Cortex of kidney (tissue), 1 donor: ENCODE data around the gene GRIA1.

Source experiments
- DNase-seq: peaks from one replicate; lab custom pipeline; 2025; lab: John Stamatoyannopoulos, UW

Gene GRIA1

DNA sequence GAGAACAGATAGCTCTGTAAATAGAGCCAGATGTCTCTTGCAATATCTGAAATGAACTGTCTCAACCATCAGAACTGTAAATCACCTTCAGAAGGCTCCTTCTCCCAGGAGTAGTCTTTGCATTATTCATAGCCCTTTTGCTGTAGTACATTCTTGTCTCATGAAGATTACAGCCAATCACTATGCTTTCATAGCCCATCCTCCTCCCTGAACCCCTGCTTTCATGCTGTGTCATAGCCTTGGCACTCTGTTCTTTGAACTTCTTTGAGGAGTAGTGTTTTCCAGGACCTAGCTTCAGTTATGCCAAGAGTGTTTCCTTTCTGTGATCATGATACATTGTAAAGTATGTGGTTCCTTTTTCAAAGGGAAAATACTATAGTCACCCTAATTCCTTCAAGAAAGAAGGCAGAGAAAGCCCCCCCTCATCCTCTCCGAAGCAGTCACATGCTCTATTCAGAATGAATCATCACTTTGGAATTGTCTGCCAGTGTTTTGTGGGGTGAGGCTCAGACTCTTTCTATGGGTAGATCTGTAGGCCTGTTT, 61.1 kb downstream of the GRIA1 start:
- DNase-seq: no peak

GRCh38 chr5:153552886-153553285, 62.4 kb downstream of the GRIA1 start:
- no peak for DNase-seq

DNA sequence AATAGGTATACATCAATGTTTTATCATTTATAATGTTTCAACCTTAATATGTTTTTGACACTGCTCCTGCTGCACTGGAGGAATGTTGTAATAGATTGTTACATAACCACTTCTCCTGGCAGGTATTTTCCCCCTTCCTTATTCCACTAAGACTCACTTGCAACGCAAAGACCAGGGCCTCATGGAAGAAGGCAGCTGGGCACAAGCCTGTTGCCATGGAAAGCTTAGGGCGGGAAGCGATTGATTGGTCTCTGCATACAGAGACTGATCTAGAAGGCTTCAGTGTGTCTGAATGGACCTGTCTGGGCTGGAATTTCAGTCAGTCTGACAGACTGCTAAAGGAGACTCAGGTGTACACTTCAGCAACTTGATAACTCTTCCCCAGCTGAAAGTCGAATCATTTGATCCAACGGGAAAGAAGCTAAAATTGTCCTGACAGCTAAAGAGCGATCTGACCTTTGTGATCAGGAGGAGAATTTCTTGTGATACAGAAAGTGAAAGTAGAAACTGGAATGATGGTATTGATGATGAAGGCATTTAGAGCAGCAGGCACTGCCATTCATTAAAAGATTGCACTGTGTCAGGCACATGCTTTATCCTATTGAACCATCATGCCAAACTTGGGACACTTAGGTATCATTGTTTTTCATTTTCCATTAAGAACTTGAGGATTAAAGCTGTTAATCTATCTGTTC, 65.1 kb downstream of the GRIA1 start:
- DNase-seq: no peak

DNA sequence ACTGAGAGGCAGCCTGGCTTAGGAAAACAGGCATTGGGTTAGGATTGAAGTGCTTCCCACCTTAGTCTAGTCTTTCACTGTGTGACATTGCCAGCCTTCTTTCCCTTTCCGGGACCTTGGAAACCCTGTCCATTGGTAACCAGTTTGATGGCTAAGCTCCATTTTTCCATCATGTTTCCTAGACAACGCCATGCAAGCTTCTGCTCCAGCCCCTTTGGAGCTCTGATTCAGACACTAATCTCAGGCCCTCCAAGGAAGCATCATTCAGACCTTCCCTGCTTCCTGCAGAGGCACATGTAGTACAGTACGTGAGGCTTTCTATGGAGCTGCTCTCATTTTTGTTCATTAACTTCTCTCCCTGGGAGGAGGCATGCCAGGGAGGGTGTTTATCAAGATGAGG, 68.5 kb downstream of the GRIA1 start:
- no peak for DNase-seq

GRCh38 chr5:153559926-153560325, 69.5 kb downstream of the GRIA1 start:
- no peak for DNase-seq

DNA sequence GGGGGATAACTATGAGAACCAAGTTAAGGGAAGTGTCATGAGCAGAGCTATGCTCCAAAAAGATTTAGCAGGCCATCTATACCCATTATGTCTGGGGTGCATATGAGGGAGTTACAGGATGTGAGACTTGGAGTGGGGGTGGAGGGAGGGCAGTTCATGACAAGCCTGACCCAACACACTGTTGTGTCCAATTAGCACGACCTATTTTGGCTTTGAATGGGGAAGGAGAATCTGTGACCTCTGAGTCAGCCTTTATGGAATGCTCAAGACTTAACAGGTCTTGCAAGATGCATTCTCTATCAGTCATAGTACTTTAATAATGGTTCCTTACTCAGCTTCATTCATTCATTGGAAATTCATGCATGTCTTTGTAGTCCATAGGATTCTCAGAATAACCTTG, 71.7 kb downstream of the GRIA1 start:
- no peak for DNase-seq

DNA sequence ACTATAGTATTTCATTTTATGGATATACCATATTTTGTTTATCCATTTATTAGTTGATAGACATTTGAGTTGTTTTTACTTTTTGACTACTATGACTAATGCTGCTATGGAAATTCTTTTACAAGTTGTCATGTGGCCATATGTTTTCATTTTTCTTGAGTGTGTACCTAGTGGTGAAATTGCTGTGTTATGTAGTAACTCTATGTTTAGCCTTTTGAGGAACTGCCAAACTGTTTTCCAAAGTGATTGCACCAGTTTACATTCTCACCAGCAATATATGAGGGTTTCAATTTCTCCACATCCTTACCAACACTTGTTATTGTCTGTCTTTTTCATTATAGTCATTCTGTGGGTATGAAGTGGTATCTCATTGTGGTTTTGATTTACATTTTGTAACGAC, 75.4 kb downstream of the GRIA1 start:
- no peak for DNase-seq

DNA sequence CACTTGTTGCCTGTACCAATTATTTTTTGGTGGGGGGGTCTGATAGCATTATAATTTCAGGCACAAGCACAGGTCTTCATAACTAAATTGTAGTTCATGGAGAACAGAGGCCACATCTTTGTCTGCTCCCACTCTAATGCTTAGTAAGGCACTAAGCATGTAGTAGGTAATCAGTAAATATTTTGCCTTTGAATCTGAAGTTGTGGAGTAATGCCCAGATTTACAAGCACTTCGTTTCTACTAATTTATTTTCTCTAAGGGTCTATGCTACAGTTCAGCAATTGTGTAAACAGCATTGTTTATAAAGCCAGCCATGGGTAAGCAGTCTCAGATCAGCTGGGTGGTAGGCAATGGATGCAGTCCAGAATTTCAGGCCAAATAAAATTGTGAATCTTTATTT, 78.6 kb downstream of the GRIA1 start:
- DNase-seq: no peak

- DNase-seq: no peak
These were observed 80.7 kb downstream of the GRIA1 start for GRCh38 chr5:153571162-153571561.

- no peak for DNase-seq
These were observed 82.1 kb downstream of the GRIA1 start for GRCh38 chr5:153572411-153573145.

DNA sequence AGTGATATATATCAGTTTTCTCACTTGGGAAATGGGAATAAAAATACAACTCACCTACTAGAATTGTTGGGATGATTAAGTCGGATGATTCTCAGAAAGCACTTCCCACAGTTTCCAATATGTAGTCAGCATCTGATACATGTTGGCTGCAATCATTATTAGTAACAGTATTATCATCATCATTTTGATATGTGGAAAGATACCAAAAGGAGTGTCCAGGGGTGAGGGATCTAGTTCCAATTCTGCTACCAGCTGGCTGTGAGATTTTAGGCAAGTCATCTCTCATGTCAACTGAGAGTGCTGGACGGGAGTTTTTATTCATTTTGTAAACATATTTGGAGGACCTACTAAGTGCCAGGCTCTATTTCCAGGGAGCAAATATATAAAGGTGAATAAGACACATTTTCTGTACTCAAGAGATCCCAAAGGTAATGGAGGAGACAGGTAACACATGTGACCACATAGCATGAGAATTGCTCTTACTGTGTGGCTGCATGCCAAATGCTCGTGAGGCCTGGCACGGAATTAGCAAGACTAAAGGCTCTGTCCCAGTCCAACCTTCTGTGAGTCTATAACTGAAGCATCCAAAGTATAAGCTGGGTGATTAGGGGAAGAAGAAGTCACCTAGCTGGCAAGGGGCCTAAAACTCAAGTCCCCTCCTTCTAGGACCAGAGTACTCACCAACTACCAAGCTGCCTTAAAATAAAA, 83.0 kb downstream of the GRIA1 start:
- DNase-seq: no peak

DNA sequence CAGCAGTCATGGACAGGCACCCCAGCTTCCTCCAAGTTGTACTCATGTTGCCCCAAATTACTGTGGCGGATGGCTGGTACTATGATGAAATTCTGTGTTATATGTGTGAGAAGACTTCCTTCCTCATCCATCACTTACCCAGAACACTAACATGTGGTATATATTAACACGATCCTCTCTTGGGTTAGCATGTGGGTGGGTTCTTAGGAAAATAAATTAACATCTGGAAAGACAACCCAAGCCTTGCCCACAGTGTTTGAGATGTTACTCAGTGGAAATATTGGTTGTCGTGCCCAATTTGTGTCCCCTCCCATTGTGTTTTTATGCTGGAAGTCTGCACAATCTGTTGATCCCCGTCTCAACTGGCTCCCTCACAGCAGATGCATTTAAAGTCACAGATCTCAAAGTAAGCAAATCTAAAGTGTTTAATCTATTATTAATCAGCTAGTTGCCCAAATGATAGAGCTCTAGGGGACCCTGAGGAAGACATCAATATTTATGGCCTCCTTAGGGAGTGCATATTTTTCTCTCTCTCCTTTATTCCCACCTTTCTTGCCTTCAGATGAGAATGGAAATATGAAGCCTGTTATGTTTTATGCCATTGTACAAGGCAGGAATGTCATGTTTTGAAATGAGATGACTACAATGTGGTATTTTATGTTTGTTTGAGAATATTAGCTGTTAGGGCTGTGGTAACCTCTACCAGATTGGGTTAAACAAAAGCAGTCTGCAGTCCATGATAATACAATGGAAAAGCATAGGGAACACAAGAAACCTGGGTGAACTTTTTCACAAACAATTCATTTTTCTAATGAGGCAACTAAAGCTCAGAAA, 93.9 kb downstream of the GRIA1 start:
- no peak for DNase-seq

DNA sequence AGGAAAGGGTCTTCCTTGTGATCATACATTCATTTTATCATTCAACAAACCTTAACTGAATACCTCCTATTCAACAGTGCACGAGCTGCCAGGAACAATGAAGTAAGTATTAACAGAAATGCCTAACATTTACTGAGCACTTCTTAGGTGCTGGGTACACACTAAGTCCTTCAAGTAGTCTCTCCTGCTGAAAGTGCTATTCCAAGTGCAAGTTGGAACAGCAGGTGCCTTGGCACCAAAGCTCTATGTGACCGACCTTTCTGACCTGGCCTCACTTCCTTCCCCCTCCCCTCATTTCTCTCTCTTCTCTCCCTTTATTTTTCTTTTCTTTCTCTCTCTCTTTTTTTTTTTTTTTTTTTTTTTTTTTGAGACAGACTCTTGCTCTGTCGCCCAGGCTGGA, 94.5 kb downstream of the GRIA1 start:
- DNase-seq: no peak

DNA sequence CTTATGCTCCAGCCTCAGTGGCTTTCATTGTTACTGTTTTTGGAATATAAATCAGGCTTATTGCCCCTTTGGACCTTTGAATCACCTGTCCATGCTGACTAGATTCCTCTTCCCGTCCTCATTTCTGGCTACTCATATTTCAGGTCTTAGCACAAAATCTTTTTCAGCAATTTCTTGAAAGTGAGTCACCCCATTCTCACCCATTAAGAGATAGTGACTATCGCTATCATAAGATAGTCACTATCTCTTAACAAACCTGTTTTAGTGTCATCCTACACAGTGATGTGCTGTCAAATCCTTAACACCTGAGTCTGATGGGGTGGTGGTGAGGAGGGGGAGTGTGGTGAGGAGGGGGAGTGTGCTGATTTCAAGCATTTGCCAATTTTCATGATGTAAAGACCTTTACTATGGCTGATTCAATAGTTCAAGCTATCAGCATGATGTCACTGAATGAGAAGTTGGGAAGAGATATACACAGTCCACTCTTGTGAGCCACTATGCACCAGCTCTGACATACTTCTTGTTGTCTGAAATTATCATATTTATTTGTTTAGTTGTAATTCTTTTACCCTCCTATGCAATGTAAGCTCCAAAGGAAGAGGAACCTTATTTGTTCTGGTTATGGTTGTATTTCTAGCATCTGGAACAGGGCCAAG, 95.3 kb downstream of the GRIA1 start:
- no peak for DNase-seq

- DNase-seq: no peak
These were observed 101.6 kb downstream of the GRIA1 start for GRCh38 chr5:153592081-153592480.

DNA sequence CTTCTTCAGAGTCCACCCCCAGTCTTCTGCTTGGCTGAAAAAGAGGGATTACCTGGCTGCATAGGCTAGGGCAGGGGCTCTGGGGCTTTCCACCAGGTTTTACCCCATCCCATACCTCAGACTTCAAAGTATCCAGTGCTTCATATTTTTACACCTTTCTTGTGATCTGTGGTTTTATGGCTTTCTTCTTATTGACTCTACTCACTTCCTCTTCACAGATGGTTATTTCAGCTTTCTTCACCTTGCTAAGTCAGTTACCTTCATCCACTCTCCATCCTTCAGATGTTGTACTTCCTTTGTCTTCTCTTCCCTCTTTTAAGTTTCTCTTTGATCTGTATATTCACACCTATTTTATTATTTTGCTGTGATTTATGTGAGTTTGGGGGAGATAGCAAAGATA, 104.3 kb downstream of the GRIA1 start:
- DNase-seq: no peak

DNA sequence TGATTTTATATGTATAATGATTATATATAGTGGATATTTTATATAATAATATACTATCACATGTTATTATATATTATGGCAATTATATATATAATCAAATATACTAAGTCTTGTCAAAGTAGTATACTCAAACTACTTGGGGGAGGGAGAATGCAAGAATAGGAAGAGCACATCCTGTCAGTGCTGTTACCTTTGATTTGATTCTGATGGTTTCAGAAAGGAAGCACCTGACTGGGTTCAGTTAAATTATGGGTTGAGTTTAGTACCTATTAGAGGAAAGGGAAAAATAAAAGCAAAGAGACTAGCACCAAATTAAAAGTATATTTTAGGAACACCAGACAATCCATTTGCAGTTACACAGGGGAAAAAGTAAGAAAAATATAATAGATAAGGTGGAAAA, 107.6 kb downstream of the GRIA1 start:
- no peak for DNase-seq

DNA sequence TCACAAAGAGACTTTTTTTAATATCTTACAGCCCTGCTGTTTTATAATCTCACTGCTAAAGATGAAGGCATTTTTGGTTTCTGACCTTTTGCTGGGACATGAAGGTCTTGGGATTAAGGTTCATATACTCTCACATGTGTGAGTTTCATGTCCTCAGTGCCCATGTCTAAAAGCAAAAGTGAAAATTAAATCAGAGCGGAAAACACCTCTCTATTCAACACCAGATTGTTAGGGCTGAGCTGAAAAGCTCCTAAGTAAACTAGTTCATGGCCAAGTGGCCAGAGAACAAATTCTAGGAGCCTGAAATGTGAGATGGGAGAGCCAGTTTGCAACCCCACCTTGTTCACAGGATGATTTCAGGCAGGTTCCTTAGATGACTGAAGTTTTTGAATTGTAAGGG, 110.9 kb downstream of the GRIA1 start:
- no peak for DNase-seq

- no peak for DNase-seq
These were observed 114.9 kb downstream of the GRIA1 start for GRCh38 chr5:153605386-153605785.

GRCh38 chr5:153610009-153610408, 119.5 kb downstream of the GRIA1 start:
- no peak for DNase-seq

GRCh38 chr5:153610811-153611210, 120.3 kb downstream of the GRIA1 start:
- no peak for DNase-seq
